ENCODE results near the gene CDH4.

Gene CDH4

DNA sequence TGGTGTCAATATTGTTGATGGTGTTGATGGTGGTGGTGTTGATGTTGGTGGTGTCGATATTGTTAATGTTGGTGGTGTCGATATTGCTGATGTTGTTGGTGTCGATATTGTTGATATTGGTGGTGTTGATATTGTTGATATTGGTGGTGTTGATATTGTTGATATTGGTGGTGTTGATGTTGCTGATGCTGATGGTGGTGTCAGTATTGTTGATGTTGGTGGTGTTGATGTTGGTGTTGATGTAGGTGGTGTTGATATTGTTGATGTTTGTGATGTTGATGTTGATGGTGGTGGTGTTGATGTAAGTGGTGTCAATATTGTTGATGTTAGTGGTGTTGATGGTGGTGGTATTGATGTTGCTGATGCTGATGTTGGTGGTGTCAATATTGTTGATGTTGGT lies 240.0 kb downstream of the CDH4 start:
- Histone ChIP-seq H3K36me3 (ENCODE audit: control insufficient read depth, insufficient read depth, low read length) (no peaks in the 10 kb centered on the region), H3K27ac (ENCODE audit: low read depth, low read length, severe bottlenecking) (no peak overlapping the region), H3K9me3 (ENCODE audit: control insufficient read depth, low read length) (no peaks in the 10 kb centered on the region), H3K4me1 (ENCODE audit: control insufficient read depth, insufficient read depth, low read length, poor library complexity, severe bottlenecking) (peaks cover 5% of the 10 kb centered on the region), H3K4me3 (ENCODE audit: extremely low read depth, insufficient read depth, low read length, poor library complexity, severe bottlenecking) (no peak overlapping the region)
- 91% methylated on average over 3 of the region's 3 CpGs; no CpG with 5 or more reads in 1 of the 2 experiments for WGBS, 2 experiments (ENCODE audit: insufficient coverage in 2 of 2)

DNA sequence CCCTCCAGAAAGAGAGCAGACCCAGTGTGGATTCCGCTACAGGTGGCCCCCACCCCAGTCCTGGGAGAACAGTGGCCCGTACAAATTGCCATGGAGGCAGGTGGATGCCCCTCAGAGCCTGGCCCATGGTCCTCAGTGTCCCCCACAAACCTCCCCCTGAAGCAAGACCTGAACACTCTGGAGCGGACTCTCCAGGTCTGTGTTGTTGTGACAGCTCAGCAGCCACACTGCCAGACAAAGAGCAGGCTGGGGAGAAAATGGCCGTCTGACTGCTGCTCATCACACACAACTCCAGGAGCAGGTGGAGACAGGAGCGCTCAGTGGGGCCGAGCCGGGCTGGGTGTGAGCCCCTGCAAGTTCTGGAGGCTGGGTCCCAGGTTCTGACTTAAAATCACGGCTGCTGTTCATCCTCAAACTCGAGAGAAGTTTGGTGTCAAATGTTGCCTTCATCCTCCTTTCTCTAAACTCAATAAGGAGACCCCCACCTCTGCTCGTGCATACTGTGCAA lies 241.8 kb downstream of the CDH4 start:
- Histone ChIP-seq H3K27ac (ENCODE audit: low read depth, low read length, severe bottlenecking) (no peak overlapping the region), H3K4me3 (ENCODE audit: extremely low read depth, insufficient read depth, low read length, poor library complexity, severe bottlenecking) (no peak overlapping the region), H3K9me3 (ENCODE audit: control insufficient read depth, low read length) (no peaks in the 10 kb centered on the region), H3K36me3 (ENCODE audit: control insufficient read depth, insufficient read depth, low read length) (no peaks in the 10 kb centered on the region), H3K4me1 (ENCODE audit: control insufficient read depth, insufficient read depth, low read length, poor library complexity, severe bottlenecking) (peaks cover 6% of the 10 kb centered on the region)
- WGBS, 2 experiments (ENCODE audit: insufficient coverage in 2 of 2) = 89 to 94% methylated on average over 8 of the region's 10 CpGs

DNA sequence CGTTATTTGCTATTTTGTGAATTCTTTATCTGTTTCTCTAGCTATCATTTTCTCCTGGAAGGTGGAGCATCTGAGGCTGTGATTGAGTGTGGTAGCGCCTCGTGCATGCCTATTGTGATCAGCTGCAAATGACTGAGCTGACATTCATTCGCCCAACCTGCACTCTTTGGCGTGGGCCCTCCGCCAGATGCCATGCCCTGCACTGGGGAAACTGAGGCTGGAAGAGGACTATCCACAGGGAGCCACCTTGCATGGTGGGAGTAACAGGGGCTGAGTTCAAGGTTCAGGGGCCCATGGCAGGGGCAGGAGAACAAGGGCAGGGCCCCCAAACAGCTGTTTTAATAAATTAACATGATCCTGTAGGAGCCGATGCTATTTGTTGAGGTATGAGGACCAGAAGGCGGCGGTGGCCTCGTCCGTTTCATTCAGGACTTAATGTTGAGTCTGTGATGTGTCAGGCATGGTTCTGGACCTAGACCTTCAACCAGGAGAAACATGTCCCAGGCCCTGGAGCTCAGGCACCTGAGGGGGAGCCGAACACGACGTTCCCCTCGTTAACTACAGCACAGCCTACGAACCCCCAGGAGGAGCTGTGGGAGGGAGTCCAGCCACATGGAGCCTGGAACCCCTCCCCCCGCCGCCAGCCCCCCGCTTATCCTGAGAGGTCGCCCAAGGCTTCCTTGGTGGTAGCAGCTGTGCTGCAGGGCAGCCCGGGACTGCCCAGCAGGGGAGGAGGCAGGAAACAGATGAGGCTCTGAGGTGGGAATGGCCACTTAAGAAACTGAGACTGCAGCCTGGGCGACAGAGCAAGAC lies 242.9 kb downstream of the CDH4 start:
- Histone ChIP-seq H3K36me3 (ENCODE audit: control insufficient read depth, insufficient read depth, low read length) (no peaks in the 10 kb centered on the region), H3K4me3 (ENCODE audit: extremely low read depth, insufficient read depth, low read length, poor library complexity, severe bottlenecking) (no peak overlapping the region), H3K27ac (ENCODE audit: low read depth, low read length, severe bottlenecking) (no peak overlapping the region), H3K9me3 (ENCODE audit: control insufficient read depth, low read length) (no peaks in the 10 kb centered on the region), H3K4me1 (ENCODE audit: control insufficient read depth, insufficient read depth, low read length, poor library complexity, severe bottlenecking) (peaks cover 13% of the 10 kb centered on the region)
- WGBS, 2 experiments (ENCODE audit: insufficient coverage in 2 of 2) = 86 to 91% methylated on average over 19 to 21 of the region's 22 CpGs

- Histone ChIP-seq H3K4me1 (ENCODE audit: control insufficient read depth, insufficient read depth, low read length, poor library complexity, severe bottlenecking) (peaks cover 34% of the 10 kb centered on the region), H3K27ac (ENCODE audit: low read depth, low read length, severe bottlenecking) (no peak overlapping the region), H3K36me3 (ENCODE audit: control insufficient read depth, insufficient read depth, low read length) (no peaks in the 10 kb centered on the region), H3K4me3 (ENCODE audit: extremely low read depth, insufficient read depth, low read length, poor library complexity, severe bottlenecking) (no peak overlapping the region), H3K9me3 (ENCODE audit: control insufficient read depth, low read length) (no peaks in the 10 kb centered on the region)
- 44 to 50% methylated on average over 2 of the region's 5 CpGs for WGBS, 2 experiments (ENCODE audit: insufficient coverage in 2 of 2)
Observed at GRCh38 chr20:61497029-61497627, 245.1 kb downstream of the CDH4 start.

DNA sequence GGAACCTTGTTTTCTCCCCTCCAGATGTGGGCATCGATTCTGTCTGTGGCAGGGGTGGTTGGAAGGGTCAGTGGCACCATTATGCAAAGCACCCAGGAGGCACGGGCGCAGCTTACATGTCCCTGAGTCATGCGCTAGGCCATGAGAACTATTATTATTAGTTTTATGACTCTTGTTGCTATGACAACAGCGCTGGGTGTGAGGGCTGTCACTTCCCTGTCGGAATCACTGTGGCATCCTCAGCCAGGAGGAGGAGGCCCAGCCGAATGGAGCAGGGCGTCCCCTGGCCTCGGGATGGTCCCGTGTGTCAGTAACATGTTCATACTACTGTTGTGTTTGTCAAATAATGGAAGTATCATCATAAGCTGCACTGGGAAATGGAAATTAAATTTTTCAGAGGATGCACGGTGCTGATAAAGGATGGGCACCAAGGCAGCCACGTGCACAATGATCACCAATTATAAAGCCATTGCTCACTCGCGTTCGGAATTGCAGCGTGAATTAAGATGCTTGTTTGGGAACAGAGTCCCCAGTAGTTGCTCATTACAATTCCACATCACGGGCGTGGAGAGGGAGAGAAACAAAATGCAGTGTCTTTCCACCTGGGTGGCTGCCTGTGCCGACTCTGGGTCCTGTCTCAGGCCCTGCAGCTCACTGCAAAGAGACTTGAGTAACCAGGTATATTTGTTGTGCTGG lies 247.9 kb downstream of the CDH4 start:
- H3K9me3 ChIP-seq (ENCODE audit: control insufficient read depth, low read length) = no peaks in the 10 kb centered on the region
- 88 to 89% methylated on average over 15 to 17 of the region's 19 CpGs for WGBS, 2 experiments (ENCODE audit: insufficient coverage in 2 of 2)
- no peak overlapping the region for H3K4me3 ChIP-seq (ENCODE audit: extremely low read depth, insufficient read depth, low read length, poor library complexity, severe bottlenecking)
- peaks cover 38% of the 10 kb centered on the region for H3K4me1 ChIP-seq (ENCODE audit: control insufficient read depth, insufficient read depth, low read length, poor library complexity, severe bottlenecking)
- no peaks in the 10 kb centered on the region for H3K36me3 ChIP-seq (ENCODE audit: control insufficient read depth, insufficient read depth, low read length)
- H3K27ac ChIP-seq (ENCODE audit: low read depth, low read length, severe bottlenecking) = peak overlapping the region; percentile 96

- H3K9me3 ChIP-seq (ENCODE audit: control insufficient read depth, low read length) = no peaks in the 10 kb centered on the region
- 48 to 54% methylated on average over 5 to 8 of the region's 11 CpGs for WGBS, 2 experiments (ENCODE audit: insufficient coverage in 2 of 2)
- no peaks in the 10 kb centered on the region for H3K36me3 ChIP-seq (ENCODE audit: control insufficient read depth, insufficient read depth, low read length)
- no peak overlapping the region for H3K4me3 ChIP-seq (ENCODE audit: extremely low read depth, insufficient read depth, low read length, poor library complexity, severe bottlenecking)
- peaks cover 40% of the 10 kb centered on the region for H3K4me1 ChIP-seq (ENCODE audit: control insufficient read depth, insufficient read depth, low read length, poor library complexity, severe bottlenecking)
- peak overlapping the region; percentile 96 for H3K27ac ChIP-seq (ENCODE audit: low read depth, low read length, severe bottlenecking)
Observed at GRCh38 chr20:61500791-61501321, 248.8 kb downstream of the CDH4 start.

GRCh38 chr20:61502433-61502832 lies 250.4 kb downstream of the CDH4 start:
- 93 to 100% methylated on average over 3 to 4 of the region's 4 CpGs for WGBS, 2 experiments (ENCODE audit: insufficient coverage in 2 of 2)
- H3K9me3 ChIP-seq (ENCODE audit: control insufficient read depth, low read length) = no peaks in the 10 kb centered on the region
- H3K27ac ChIP-seq (ENCODE audit: low read depth, low read length, severe bottlenecking) = no peak overlapping the region
- H3K4me3 ChIP-seq (ENCODE audit: extremely low read depth, insufficient read depth, low read length, poor library complexity, severe bottlenecking) = no peak overlapping the region
- H3K4me1 ChIP-seq (ENCODE audit: control insufficient read depth, insufficient read depth, low read length, poor library complexity, severe bottlenecking) = peaks cover 34% of the 10 kb centered on the region
- H3K36me3 ChIP-seq (ENCODE audit: control insufficient read depth, insufficient read depth, low read length) = no peaks in the 10 kb centered on the region

DNA sequence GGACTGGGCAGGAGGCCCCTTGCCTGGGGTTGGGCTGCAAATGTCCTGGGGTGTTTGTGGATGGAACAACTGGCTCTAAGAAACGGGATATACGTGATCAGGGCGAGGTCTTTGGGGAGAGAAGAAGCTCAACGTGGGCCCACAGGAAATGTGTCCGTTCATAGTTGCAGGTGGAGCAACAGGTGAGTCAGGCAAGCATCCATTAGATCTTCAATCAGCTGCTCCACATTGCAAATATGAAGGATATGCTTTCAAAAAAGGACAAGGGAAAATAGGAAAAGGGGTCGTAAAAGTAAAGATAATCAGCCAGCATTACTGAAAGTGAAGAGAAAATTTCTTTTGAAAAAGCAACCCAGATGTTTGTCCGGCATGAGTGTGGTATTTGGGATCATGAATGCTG lies 251.0 kb downstream of the CDH4 start:
- Histone ChIP-seq H3K36me3 (ENCODE audit: control insufficient read depth, insufficient read depth, low read length) (no peaks in the 10 kb centered on the region), H3K9me3 (ENCODE audit: control insufficient read depth, low read length) (no peaks in the 10 kb centered on the region), H3K4me1 (ENCODE audit: control insufficient read depth, insufficient read depth, low read length, poor library complexity, severe bottlenecking) (peaks cover 34% of the 10 kb centered on the region), H3K4me3 (ENCODE audit: extremely low read depth, insufficient read depth, low read length, poor library complexity, severe bottlenecking) (no peak overlapping the region), H3K27ac (ENCODE audit: low read depth, low read length, severe bottlenecking) (no peak overlapping the region)
- WGBS, 2 experiments (ENCODE audit: insufficient coverage in 2 of 2) = 77 to 80% methylated on average over 7 of the region's 7 CpGs

DNA sequence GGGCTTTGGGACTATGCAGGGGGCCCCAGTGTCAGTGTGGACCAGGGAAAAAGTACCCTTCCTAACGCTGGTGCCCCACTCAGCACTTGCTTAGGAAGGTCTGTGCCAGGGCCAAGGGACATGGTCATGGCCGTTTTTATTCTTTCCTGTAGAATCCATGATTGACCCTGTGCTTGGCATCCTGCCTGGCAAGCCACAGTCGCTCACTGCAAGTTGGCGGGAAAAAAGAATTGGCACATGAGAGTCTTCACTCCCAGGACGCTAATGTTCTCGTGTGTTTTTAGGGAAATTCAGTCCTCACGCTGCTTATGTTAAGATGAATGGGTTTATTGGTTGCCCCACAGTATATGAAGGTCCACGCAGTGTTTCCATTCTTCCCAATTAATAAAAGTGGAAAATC lies 253.4 kb downstream of the CDH4 start:
- H3K4me3 ChIP-seq (ENCODE audit: extremely low read depth, insufficient read depth, low read length, poor library complexity, severe bottlenecking) = no peak overlapping the region
- 91 to 93% methylated on average over 7 of the region's 8 CpGs for WGBS, 2 experiments (ENCODE audit: insufficient coverage in 2 of 2)

GRCh38 chr20:61507778-61508177 lies 255.7 kb downstream of the CDH4 start:
- Histone ChIP-seq H3K9me3 (ENCODE audit: control insufficient read depth, low read length) (no peaks in the 10 kb centered on the region), H3K4me3 (ENCODE audit: extremely low read depth, insufficient read depth, low read length, poor library complexity, severe bottlenecking) (no peak overlapping the region), H3K27ac (ENCODE audit: low read depth, low read length, severe bottlenecking) (no peak overlapping the region), H3K4me1 (ENCODE audit: control insufficient read depth, insufficient read depth, low read length, poor library complexity, severe bottlenecking) (peaks cover 11% of the 10 kb centered on the region), H3K36me3 (ENCODE audit: control insufficient read depth, insufficient read depth, low read length) (no peaks in the 10 kb centered on the region)
- 89 to 95% methylated on average over 10 of the region's 11 CpGs for WGBS, 2 experiments (ENCODE audit: insufficient coverage in 2 of 2)

More for the DNA sequence above, 253.4 kb downstream of the CDH4 start:
- Histone ChIP-seq H3K36me3 (ENCODE audit: control insufficient read depth, insufficient read depth, low read length) (no peaks in the 10 kb centered on the region), H3K4me1 (ENCODE audit: control insufficient read depth, insufficient read depth, low read length, poor library complexity, severe bottlenecking) (peaks cover 28% of the 10 kb centered on the region), H3K27ac (ENCODE audit: low read depth, low read length, severe bottlenecking) (no peak overlapping the region), H3K9me3 (ENCODE audit: control insufficient read depth, low read length) (no peaks in the 10 kb centered on the region)

Measured in mesodermal cell (in vitro differentiated cells).